HG02763 (cell line): Measurements from ENCODE around the gene SF3B5.
A peak's percentile ranks its signal among the peaks of the same experiment; 100 is the strongest.
"Not testable (repeated sequence)": the region's sequence is repeated elsewhere in the genome, so short reads cannot be mapped to it uniquely, and the experiment has no call there.

Experiments
- ATAC-seq: cut with Tn5 transposase; IDR thresholded peaks from one replicate; pipeline ENCODE4 v1.9.1; 2021; ENCODE audit warnings: mild to moderate bottlenecking, moderate library complexity; ENCODE audit not compliant: unreplicated experiment

Gene SF3B5

DNA sequence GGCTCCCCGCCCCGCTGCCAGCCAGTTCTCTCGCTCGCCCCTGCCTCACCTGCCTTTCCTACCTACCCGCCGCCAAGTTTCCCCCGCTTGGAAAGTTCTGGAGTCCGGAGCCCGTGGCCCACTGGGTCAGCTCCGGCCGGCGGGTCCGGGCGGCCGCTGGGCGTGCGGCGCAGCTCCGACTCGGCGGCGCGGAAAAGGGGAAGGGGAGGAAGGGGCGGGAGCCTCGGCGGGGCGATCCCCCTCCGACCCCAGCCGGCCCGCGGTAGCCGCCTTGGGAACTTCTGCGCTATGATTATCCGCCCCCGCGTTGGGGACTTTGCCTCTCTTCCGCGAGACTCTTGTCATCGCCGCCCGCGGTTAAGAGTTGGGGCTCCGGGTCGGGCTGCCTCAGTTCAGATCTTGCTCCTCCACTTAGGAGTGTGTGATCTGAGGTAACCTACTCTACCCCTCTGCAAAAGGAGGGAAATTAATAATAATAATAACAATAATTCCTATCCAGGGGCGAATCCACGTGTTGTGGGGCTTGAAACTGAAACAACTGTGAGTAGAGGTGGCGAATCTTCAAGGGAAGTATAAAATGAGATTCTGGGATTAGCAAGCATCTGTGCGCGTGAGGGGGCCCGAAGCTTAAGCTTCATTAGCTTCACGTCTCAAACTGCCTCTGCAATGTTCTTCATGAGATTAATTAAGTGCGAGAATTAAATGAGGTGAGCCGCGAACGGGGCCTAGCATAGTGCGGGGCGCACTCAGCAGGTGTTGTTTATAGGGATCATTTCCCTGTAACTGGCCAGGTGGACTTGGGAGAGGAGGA lies 30.8 kb downstream of the SF3B5 start:
- peak; percentile 13 for ATAC-seq

DNA sequence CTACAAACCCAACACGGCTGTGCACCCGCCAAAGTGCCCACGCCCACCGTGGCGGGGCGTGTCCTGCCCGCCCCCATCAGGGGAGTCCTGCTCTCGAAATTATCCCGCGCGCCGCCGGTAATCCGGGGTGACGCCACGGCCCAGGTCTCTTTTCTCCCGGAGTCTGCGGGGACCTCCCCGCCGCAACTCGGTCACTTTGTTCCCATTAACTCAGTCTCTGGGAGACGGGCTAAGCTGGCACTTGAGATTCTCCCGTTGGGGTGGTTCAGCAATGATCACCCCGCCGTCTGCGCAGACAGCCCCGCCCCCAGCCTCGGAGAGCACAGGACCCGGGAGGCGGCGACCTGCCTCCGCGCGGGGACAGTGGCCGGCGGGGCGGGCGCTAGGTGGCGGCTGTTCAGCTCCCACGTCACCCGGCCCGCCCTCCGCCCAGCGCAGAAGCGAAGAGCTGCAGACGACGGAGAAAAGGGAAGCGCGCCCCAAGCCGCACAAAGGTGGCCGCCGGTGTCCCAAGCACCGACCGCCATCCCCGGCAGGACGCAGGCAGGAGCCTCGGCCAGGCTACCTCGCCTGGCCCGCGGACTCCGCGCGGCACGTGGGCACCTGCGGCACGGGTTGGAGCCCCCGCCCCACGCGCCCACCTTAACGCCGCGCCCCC lies 31.5 kb downstream of the SF3B5 start:
- peak; percentile 84 for ATAC-seq

DNA sequence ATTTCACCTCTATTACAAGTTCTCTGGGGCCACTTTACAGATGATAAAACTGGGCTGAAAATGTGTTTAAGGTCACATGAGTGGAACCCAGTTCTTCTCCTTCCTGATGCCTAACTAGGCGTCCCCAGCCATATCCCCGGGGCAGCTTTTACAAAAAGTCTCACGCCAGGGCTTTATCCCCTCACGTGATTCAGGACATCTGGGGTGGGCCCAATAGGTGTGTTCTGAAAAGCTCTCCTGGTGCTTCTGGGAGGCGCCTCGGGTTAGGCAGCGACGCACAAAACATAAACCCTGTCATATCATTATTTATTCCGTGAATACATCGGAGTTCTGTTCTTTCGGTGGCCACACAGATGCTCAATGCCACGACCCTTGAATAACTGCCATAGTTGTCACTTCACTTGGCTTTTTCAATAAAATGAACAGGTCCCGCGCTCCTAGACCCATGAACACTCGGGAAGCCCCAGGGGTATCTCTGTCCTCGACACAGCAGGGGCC lies 32.1 kb downstream of the SF3B5 start:
- no peak for ATAC-seq

DNA sequence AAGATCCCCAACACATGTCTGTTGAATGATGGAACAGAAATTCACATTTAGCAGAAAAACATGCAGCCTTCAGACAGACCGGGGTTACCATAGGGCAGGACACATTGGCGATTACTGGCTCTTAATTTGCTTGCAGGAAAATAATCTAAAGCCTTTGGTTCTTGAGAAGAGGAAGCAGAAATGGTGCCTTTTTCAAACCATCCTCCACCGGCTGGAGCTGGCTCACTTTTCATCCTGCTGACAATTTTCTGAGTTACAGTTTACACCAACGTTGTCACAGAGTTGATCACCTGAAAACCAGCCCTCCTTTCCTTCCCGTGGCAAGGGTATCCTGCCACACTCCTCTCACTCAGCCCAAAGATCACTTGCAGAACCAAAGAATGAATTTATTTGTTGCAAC lies 32.6 kb downstream of the SF3B5 start:
- ATAC-seq = no peak

DNA sequence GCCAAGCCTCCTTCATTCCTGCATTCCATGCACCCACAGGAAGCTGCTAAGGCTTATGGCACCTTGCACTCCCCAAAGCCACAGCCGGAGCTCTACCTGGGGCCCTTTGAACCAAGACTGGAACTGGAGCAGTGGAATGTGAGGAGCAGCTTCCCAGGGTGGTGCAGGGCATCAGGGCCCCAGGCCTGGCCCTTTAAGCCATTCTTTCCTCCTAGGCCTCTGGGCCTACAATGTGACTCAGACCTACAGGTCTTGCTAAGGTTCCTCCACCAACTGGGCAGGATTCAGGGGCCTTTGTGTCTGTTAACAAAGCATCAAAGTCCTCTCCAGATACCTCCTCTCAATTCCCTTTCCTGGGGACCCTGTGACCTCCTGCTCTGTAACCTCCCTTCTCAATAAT lies 36.2 kb downstream of the SF3B5 start:
- ATAC-seq = no peak

DNA sequence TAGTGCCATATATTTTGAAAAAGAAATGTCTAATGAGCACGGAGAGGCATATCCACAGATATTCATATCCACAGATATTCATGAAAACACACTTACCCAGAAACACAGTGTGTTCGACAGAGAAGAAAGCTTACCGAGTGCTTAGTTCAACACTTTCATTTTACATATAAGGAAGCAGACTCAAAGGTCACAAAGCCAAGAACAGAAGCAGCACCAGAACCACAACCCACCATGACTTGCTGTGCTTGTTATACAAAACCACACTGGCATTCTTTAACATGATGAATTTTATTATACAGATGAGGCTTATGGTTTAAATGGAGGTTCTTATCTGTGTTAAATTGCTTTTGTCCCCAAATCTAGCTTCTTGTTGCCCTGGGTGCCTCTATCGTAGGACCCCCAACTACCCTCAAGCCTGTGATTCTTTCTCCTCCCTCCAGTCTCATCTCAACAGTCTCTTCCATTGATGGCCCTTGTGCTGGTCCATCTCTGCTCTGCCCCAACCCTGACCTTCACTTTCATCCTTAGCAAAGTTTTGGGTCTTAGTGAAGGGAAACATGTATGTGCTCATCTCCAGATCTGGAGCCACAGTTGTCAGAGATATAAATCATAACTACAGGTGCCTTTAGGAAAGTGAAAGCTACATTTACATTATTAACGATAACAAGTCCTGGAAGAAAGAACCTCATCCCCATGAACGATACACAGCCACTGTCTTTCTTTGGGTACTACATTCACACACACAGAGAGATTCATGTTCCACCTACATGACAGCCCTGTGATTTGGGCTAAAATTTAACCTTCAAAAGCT lies 40.0 kb downstream of the SF3B5 start:
- ATAC-seq = peak; percentile 87

DNA sequence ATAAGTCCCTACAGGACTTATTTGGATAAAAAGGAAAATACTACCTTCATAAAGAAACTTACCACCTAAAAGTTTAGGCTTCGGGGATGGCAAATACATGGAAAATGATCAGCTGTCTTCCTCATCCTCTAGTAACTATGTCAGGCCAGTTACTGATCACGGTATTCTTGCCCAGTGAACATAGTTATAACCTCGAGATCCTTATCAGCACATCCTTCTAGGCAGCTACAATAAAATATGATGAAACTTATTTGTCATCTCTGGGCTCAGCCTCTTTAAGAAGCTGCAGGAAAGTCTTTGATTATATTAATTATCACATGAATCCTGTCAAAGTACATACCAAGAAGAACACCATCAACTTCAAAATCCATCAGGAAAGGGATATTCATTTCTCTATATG lies 41.8 kb downstream of the SF3B5 start:
- ATAC-seq = no peak

DNA sequence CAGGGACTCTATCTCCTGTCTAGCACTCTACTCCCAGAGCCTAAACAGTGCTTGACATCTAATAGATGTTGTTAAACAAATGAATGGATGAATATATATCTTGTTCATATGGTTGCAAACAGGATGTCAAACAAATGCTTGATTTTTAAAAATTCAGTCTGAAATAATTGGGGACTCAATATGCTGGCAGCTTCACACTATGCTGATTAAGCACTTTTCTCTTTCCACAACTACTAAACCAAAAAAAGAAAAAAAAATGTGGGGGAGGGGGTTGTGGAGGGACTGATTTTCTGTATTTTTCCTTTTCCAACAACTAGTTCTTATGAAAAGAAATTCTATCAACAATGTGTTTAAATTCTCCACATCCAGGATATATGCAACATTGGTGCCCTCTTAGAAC lies 42.9 kb downstream of the SF3B5 start:
- ATAC-seq = no peak

DNA sequence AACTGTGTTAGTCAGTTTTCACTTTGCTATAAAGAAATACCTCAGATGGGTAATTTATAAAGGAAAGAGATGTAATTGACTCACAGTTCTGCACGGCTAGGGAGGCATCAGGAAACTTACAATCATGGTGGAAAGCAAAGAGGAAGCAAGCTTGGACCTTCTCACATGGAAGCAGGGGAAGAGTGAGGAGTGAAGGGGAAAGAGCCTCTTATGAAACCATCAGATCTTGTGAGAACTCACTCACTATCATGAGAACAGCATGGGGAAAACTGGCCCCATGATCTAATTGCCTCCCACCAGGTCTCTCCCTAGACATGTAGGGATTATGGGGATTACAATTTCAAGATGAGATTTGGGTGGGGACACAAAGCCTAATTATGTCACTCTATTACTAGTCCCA lies 46.0 kb downstream of the SF3B5 start:
- ATAC-seq = no peak

DNA sequence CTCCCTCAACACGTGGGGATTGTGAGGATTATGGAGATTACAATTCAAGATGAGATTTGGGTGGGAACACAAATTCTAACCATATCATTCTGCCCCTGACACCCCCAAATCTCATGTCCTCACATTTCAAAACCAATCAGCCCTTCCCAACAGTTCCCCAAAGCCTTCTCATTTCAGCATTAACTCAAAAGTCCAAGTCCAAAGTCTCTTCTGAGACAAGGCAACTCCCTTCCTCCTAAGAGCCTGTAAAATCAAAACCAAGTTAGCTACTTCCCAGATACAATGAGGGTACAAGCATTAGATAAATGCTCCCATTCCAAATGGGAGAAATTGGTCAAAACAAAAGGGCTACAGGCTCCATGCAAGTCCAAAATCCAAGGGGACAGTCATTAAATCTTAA lies 47.7 kb downstream of the SF3B5 start:
- ATAC-seq = no peak

DNA sequence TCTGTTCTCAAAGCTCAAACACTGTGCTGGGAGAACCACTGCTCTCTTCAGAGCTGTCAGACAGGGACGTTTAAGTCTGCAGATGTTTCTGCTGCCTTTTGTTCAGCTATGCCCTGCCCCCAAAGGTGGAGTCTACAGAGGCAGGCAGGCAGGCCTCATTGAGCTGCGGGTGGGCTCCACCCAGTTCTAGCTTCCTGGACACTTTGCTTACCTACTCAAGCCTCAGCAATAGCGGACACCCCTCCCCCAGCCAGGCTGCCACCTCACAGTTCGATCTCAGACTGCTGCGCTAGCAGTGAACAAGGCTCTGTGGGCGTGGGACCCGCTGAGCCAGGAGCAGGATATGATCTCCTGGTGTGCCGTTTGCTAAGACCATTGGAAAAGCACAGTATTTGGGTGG lies 48.7 kb downstream of the SF3B5 start:
- ATAC-seq = not testable (repeated sequence)

DNA sequence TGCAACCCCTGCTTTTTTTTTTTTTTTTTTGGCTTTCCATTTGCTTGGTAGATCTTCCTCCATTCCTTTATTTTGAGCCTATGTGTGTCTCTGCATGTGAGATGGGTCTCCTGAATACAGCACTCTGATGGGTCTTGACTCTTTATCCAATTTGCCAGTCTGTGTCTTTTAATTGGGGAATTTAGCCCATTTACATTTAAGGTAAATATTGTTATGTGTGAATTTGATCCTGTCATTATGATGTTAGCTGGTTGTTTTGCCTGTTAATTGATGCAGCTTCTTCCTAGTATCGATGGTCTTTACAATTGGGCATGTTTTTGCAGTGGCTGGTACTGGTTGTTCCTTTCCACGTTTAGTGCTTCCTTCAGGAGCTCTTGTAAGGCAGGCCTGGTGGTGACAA lies 50.4 kb downstream of the SF3B5 start:
- ATAC-seq = not testable (repeated sequence)
